ENCODE data around the gene CTXN1. TPM values are rescaled to one million over a fixed set of nuclear protein-coding genes. Genes with fewer than 3 reads are reported as not detected.
"Not testable (repeated sequence)": the region's sequence is repeated elsewhere in the genome, so short reads cannot be mapped to it uniquely, and the experiment has no call there.

The CTXN1 gene
- total and polyA plus RNA-seq, 4 donors = 4.3 to 182 (median 87.7) TPM

DNA sequence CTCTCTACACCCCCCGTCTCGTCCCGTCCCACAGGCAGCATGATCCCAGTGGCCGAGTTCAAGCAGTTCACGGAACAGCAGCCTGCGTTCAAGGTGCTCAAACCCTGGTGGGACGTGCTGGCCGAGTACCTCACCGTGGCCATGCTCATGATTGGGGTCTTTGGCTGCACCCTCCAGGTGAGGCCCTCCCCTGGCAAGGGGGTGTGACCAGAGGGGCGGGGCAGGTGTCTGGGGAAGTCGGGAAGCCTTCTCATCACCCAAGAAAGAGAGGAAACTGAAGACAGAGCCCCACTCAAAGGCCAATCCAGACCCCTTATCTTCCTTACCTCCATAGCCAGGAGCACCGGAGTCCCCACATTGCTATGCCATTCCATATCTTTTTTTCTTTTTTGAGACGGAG is 30.4 kb downstream of the CTXN1 start:
- H3K36me3 ChIP-seq (ENCODE audit: control insufficient read depth, insufficient read depth, low read length) = no peaks in the 10 kb centered on the region
- no peak overlapping the region for H3K4me3 ChIP-seq (ENCODE audit: low read depth, low read length)
- H3K27me3 ChIP-seq (ENCODE audit: control insufficient read depth, insufficient read depth, low read length) = peaks cover 4% of the 10 kb centered on the region
- H3K4me1 ChIP-seq (ENCODE audit: control insufficient read depth, insufficient read depth, low read length) = no peaks in the 10 kb centered on the region
- no peak overlapping the region for H3K27ac ChIP-seq (ENCODE audit: low read depth, low read length)
- WGBS (ENCODE audit: insufficient coverage) = 85% methylated on average over 12 of the region's 13 CpGs
- no peaks in the 10 kb centered on the region for H3K9me3 ChIP-seq (ENCODE audit: control insufficient read depth, insufficient read depth, low read length)
- DNase-seq (ENCODE audit: low read depth in 4 of 6, low spot score in 6 of 6) = no peak

GRCh38 chr19:7894612-7895309 is 31.2 kb downstream of the CTXN1 start:
- no peaks in the 10 kb centered on the region for H3K4me1 ChIP-seq (ENCODE audit: control insufficient read depth, insufficient read depth, low read length)
- H3K27me3 ChIP-seq (ENCODE audit: control insufficient read depth, insufficient read depth, low read length) = peaks cover 4% of the 10 kb centered on the region
- no peak for DNase-seq (ENCODE audit: low read depth in 4 of 6, low spot score in 6 of 6)
- no peaks in the 10 kb centered on the region for H3K9me3 ChIP-seq (ENCODE audit: control insufficient read depth, insufficient read depth, low read length)
- H3K36me3 ChIP-seq (ENCODE audit: control insufficient read depth, insufficient read depth, low read length) = no peaks in the 10 kb centered on the region
- WGBS (ENCODE audit: insufficient coverage) = 61% methylated on average over 18 of the region's 18 CpGs
- no peak overlapping the region for H3K4me3 ChIP-seq (ENCODE audit: low read depth, low read length)
- no peak overlapping the region for H3K27ac ChIP-seq (ENCODE audit: low read depth, low read length)

- 87% methylated on average over 15 of the region's 18 CpGs for WGBS (ENCODE audit: insufficient coverage)
- not testable (repeated sequence) for H3K27me3 ChIP-seq (ENCODE audit: control insufficient read depth, insufficient read depth, low read length); H3K4me3 ChIP-seq (ENCODE audit: low read depth, low read length); H3K4me1 ChIP-seq (ENCODE audit: control insufficient read depth, insufficient read depth, low read length); H3K27ac ChIP-seq (ENCODE audit: low read depth, low read length); DNase-seq (ENCODE audit: low read depth in 4 of 6, low spot score in 6 of 6); H3K36me3 ChIP-seq (ENCODE audit: control insufficient read depth, insufficient read depth, low read length); H3K9me3 ChIP-seq (ENCODE audit: control insufficient read depth, insufficient read depth, low read length)
These were observed 32.4 kb downstream of the CTXN1 start for GRCh38 chr19:7893362-7894101.

GRCh38 chr19:7888826-7889217 is 37.1 kb downstream of the CTXN1 start:
- Histone ChIP-seq H3K4me3 (ENCODE audit: low read depth, low read length) (no peak overlapping the region), H3K9me3 (ENCODE audit: control insufficient read depth, insufficient read depth, low read length) (no peaks in the 10 kb centered on the region), H3K27ac (ENCODE audit: low read depth, low read length) (no peak overlapping the region), H3K36me3 (ENCODE audit: control insufficient read depth, insufficient read depth, low read length) (no peaks in the 10 kb centered on the region), H3K27me3 (ENCODE audit: control insufficient read depth, insufficient read depth, low read length) (peaks cover 19% of the 10 kb centered on the region), H3K4me1 (ENCODE audit: control insufficient read depth, insufficient read depth, low read length) (peaks cover 4% of the 10 kb centered on the region)
- DNase-seq (ENCODE audit: low read depth in 4 of 6, low spot score in 6 of 6) = no peak
- WGBS (ENCODE audit: insufficient coverage) = 76% methylated on average over 8 of the region's 8 CpGs

DNA sequence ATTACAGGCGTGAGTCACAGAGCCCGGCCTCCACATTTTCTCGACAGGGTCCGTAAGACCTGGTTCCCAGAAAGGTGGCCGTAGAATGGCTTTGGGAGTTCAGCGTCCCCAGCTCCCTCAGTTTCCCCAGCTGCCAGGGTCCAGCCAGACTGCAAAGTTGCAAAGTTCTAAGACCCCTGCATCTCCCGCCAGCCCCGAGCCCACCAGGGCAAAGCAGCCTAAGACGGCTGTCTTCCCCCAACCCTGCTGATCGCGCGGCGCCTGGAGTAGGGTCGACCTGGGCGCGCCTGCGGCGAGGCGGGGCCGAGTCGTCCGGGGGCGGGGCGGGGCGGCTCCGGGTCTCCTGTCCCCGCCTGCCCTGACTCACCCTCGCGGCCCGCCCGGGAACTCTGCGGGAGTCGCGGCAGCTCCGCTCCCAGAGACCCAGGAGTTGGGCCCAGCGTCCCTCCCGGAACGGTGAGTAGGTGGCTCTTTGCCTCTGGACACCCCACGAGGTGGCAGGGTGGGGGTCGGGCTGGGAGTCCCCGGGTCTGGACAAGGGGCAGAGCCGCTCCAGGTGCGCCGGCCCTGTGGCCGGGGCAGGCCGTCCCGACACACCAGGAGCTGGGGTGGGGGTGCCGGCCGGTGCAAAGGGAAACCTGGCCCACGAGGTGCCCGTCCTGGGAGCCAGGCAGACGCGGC is 37.6 kb downstream of the CTXN1 start, which contains the start of gene LRRC8E:
LRRC8E (plus strand) TSS at position 366 of the 681 bp plus-strand sequence. CDS start 7,094 bp downstream, outside the sequence.
- 9% methylated on average over 53 of the region's 53 CpGs for WGBS (ENCODE audit: insufficient coverage)
- peaks cover 4% of the 10 kb centered on the region for H3K4me1 ChIP-seq (ENCODE audit: control insufficient read depth, insufficient read depth, low read length)
- no peak within 1 kb of the TSS for H3K27ac ChIP-seq (ENCODE audit: low read depth, low read length)
- peaks cover 19% of the 10 kb centered on the region for H3K27me3 ChIP-seq (ENCODE audit: control insufficient read depth, insufficient read depth, low read length)
- no peak for DNase-seq (ENCODE audit: low read depth in 4 of 6, low spot score in 6 of 6)
- no peaks in the 10 kb centered on the region for H3K36me3 ChIP-seq (ENCODE audit: control insufficient read depth, insufficient read depth, low read length)
- H3K9me3 ChIP-seq (ENCODE audit: control insufficient read depth, insufficient read depth, low read length) = no peaks in the 10 kb centered on the region
- no peak within 1 kb of the TSS for H3K4me3 ChIP-seq (ENCODE audit: low read depth, low read length)

DNA sequence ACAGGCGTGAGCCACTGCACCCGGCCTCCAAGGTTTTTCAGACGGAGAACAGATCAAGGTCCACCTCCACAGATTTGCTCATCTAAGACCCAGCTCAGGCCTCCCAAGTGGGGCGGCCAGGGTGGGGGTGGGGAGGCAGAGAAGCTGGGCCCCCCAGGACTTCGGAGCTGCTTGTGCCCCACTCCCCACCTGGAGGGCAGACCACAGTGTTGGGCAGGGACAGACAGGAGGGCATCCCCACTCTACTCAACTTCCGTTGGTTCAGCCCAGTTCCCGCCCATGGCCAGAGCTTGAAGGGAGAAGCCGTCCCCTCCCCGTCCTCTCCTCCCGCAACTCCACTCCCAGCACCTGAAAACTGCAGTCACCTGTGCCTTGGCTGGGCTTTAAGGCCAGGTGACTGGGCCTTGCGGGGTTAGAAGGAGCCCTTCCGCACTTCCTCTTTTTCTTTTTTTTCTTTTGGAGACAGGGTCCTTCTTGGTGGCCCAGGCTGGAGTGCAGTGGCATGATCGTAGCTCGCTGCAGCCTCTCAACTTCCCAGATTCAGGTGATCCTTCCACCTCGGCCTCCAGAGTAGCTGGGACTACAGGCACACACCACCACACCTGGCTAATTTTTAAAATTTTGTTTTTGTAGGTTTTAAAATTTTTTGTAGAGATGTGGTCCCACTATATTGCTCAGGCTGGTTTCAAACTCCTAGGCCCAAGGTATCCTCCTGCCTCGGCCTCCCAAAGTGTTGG is 38.4 kb downstream of the CTXN1 start:
- H3K9me3 ChIP-seq (ENCODE audit: control insufficient read depth, insufficient read depth, low read length) = no peaks in the 10 kb centered on the region
- DNase-seq (ENCODE audit: low read depth in 4 of 6, low spot score in 6 of 6) = no peak
- H3K4me3 ChIP-seq (ENCODE audit: low read depth, low read length) = no peak overlapping the region
- 77% methylated on average over 14 of the region's 16 CpGs for WGBS (ENCODE audit: insufficient coverage)
- peaks cover 4% of the 10 kb centered on the region for H3K4me1 ChIP-seq (ENCODE audit: control insufficient read depth, insufficient read depth, low read length)
- peaks cover 19% of the 10 kb centered on the region for H3K27me3 ChIP-seq (ENCODE audit: control insufficient read depth, insufficient read depth, low read length)
- no peaks in the 10 kb centered on the region for H3K36me3 ChIP-seq (ENCODE audit: control insufficient read depth, insufficient read depth, low read length)
- no peak overlapping the region for H3K27ac ChIP-seq (ENCODE audit: low read depth, low read length)

- no peaks in the 10 kb centered on the region for H3K36me3 ChIP-seq (ENCODE audit: control insufficient read depth, insufficient read depth, low read length)
- H3K27ac ChIP-seq (ENCODE audit: low read depth, low read length) = no peak overlapping the region
- H3K9me3 ChIP-seq (ENCODE audit: control insufficient read depth, insufficient read depth, low read length) = no peaks in the 10 kb centered on the region
- H3K4me3 ChIP-seq (ENCODE audit: low read depth, low read length) = no peak overlapping the region
- peaks cover 4% of the 10 kb centered on the region for H3K4me1 ChIP-seq (ENCODE audit: control insufficient read depth, insufficient read depth, low read length)
- H3K27me3 ChIP-seq (ENCODE audit: control insufficient read depth, insufficient read depth, low read length) = peaks cover 19% of the 10 kb centered on the region
- 76% methylated on average over 5 of the region's 8 CpGs for WGBS (ENCODE audit: insufficient coverage)
- DNase-seq (ENCODE audit: low read depth in 4 of 6, low spot score in 6 of 6) = no peak
These were observed 40.1 kb downstream of the CTXN1 start for GRCh38 chr19:7885818-7886217.

- no peak for DNase-seq (ENCODE audit: low read depth in 4 of 6, low spot score in 6 of 6)
These were observed 42.0 kb downstream of the CTXN1 start for GRCh38 chr19:7883796-7884570.

GRCh38 chr19:7883105-7883504 is 42.8 kb downstream of the CTXN1 start:
- H3K36me3 ChIP-seq (ENCODE audit: control insufficient read depth, insufficient read depth, low read length) = no peaks in the 10 kb centered on the region
- 100% methylated on average over 2 of the region's 4 CpGs for WGBS (ENCODE audit: insufficient coverage)
- H3K4me1 ChIP-seq (ENCODE audit: control insufficient read depth, insufficient read depth, low read length) = no peaks in the 10 kb centered on the region
- peaks cover 10% of the 10 kb centered on the region for H3K27me3 ChIP-seq (ENCODE audit: control insufficient read depth, insufficient read depth, low read length)
- no peak overlapping the region for H3K4me3 ChIP-seq (ENCODE audit: low read depth, low read length)
- H3K9me3 ChIP-seq (ENCODE audit: control insufficient read depth, insufficient read depth, low read length) = no peaks in the 10 kb centered on the region
- no peak for DNase-seq (ENCODE audit: low read depth in 4 of 6, low spot score in 6 of 6)
- no peak overlapping the region for H3K27ac ChIP-seq (ENCODE audit: low read depth, low read length)

More at GRCh38 chr19:7883796-7884570, 42.0 kb downstream of the CTXN1 start:
- Histone ChIP-seq H3K4me3 (ENCODE audit: low read depth, low read length) (no peak overlapping the region), H3K9me3 (ENCODE audit: control insufficient read depth, insufficient read depth, low read length) (no peaks in the 10 kb centered on the region), H3K4me1 (ENCODE audit: control insufficient read depth, insufficient read depth, low read length) (peaks cover 4% of the 10 kb centered on the region), H3K27me3 (ENCODE audit: control insufficient read depth, insufficient read depth, low read length) (peaks cover 19% of the 10 kb centered on the region), H3K27ac (ENCODE audit: low read depth, low read length) (no peak overlapping the region), H3K36me3 (ENCODE audit: control insufficient read depth, insufficient read depth, low read length) (no peaks in the 10 kb centered on the region)
- 80% methylated on average over 1 of the region's 2 CpGs for WGBS (ENCODE audit: insufficient coverage)
